ENCODE measurements around the gene UEVLD.

Gene UEVLD

DNA sequence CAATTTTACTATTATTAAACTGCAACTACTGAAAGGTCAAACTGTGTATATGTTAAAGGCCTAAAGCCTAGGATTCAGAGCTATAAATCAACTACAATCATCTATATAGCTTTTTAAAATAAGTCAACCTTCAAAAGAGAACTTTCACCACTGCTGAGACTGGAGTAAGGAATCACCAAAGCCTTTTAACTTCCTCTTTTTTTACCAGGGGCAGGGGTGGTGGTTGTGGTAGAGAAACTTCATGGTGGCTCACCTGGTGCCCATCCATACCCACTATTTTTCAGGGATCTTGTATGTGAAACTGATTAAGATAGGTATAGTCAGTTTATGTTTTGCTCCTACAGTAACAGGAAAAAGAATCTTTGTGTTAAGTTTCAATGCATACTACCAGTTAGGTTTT is 93.3 kb downstream of the UEVLD start:
- no peak for DNase-seq

- DNase-seq: no peak
Measured at GRCh38 chr11:18493310-18493709, 95.2 kb downstream of the UEVLD start.

GRCh38 chr11:18492888-18493287 is 95.6 kb downstream of the UEVLD start:
- DNase-seq: no peak

DNA sequence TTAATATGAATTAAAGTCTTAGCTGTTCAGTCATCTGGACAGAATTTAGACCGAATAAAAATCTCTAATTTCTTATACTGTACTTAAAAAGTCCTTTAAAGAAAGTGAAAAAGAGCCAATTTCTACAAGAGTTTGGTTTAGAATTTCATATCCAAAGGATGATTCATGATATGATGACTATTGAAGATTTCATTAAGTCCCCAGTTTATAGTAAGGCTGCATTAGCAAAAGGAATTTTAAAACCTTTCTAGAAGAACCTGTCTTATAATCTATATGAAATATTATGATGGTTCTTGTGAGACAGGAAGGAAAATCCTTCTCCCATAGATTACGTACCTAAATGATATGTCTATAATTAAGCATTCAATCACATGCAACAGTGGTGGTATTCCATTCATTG is 96.6 kb downstream of the UEVLD start:
- DNase-seq: no peak

GRCh38 chr11:18490736-18491485 is 97.6 kb downstream of the UEVLD start:
- DNase-seq: no peak

DNA sequence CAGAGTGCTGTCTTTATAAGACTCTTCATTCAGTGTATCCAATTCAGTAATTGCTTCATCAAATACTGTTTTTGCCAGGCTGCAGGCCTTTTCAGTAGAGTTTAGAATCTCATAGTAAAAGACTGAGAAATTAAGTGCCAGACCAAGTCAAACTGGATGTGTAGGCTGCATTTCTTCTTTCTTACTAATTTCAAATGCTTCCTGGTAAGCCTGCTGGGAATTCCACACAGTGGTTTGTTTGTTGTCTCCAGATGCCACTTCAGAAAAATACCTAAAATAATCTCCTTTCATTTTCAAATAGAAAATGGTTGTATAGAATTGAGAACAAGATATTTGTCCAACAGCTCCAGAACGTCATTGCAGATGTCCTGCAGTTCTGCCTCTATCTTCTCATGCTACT is 98.2 kb downstream of the UEVLD start:
- DNase-seq: no peak

- DNase-seq: no peak
Measured at GRCh38 chr11:18485913-18486528, 102.5 kb downstream of the UEVLD start.
